Measurements from ENCODE around the gene FCHO2.
A peak's percentile ranks its signal among the peaks of the same experiment; 100 is the strongest.

Gene FCHO2

GRCh38 chr5:73120222-73121118 lies 164.6 kb downstream of the FCHO2 start, which contains the start of gene TMEM171:
Gene TMEM171 (plus strand): TSS chr5:73120575. CDS start chr5:73123374, 2,799 bp downstream.
- H3K27ac ChIP-seq: peak within 1 kb of the TSS; percentile 25; the same call in 1 of the 2 replicates
- TF ChIP-seq CTCF (conservative IDR thresholded peaks at IDR 0.05): no peak

DNA sequence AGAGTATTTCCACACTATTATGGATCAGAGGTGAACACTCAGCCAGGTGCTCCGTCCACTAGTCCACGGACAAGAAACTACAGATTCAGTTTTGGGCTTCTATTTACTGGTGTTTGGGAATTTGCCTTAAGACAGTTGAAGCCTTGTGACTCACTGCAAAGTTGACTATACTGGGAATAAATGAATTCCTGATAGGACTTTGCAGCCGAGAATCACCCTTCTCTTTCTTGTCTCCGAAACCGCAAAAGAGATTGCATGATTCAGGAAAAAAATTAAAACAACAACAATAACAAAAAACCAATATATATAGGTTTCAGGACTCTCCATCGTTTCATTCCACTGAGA lies 165.2 kb downstream of the FCHO2 start:
- peak overlapping the region; percentile 25; the same call in 1 of the 2 replicates for H3K27ac ChIP-seq
- no peak for TF ChIP-seq CTCF (conservative IDR thresholded peaks at IDR 0.05)

- TF ChIP-seq CTCF (conservative IDR thresholded peaks at IDR 0.05): no peak
Measured at GRCh38 chr5:73122875-73123810, 167.3 kb downstream of the FCHO2 start.

DNA sequence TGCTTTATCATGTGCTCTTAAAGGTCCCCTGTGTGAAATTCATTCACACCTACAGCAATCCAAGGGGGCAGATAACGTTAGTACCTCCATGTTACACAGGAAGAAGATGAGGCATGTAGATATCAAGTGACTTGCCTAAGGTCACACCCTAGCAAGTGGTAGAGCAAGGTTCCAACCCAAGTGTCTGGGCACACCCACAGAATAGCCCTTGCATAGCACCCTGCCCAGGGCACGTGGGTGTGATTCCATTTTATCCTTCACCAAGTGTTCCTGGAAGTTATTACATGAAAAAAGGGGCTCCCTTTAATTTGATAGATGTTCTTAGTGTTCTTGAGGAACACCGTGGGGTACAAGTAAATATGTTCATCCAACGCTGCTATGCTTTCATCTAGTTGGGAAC lies 169.4 kb downstream of the FCHO2 start:
- no peak for TF ChIP-seq CTCF (conservative IDR thresholded peaks at IDR 0.05)
- no peak overlapping the region for H3K27ac ChIP-seq

More at GRCh38 chr5:73122875-73123810, 167.3 kb downstream of the FCHO2 start:
- no peak overlapping the region for H3K27ac ChIP-seq

DNA sequence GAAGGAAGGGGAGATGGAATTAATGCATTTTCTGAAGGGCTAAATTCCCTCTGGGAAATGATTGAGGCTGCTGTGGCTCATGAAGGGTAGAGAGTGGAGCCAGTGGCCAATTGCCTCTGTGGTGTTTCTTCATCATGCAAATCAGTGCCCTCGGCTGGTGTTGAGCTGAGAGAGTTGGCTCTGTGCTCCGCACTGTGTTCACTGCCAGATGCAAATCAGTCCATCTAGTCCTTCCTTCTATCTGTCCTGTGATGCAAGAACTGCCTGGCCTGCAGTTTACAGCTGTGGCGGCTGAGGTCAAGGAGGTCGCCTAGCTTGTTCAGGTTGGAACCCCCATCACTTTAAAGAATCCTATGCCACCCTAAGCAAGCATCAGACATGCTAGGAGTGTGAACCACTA lies 170.5 kb downstream of the FCHO2 start:
- H3K27ac ChIP-seq: no peak overlapping the region
- no peak for TF ChIP-seq CTCF (conservative IDR thresholded peaks at IDR 0.05)

GRCh38 chr5:73126957-73127356 lies 171.1 kb downstream of the FCHO2 start:
- no peak for TF ChIP-seq CTCF (conservative IDR thresholded peaks at IDR 0.05)
- no peak overlapping the region for H3K27ac ChIP-seq

GRCh38 chr5:73129143-73129542 lies 173.3 kb downstream of the FCHO2 start:
- no peak for TF ChIP-seq CTCF (conservative IDR thresholded peaks at IDR 0.05)
- H3K27ac ChIP-seq: no peak overlapping the region
